ENCODE measurements around the gene MRPS18B.

MRPS18B gene

DNA sequence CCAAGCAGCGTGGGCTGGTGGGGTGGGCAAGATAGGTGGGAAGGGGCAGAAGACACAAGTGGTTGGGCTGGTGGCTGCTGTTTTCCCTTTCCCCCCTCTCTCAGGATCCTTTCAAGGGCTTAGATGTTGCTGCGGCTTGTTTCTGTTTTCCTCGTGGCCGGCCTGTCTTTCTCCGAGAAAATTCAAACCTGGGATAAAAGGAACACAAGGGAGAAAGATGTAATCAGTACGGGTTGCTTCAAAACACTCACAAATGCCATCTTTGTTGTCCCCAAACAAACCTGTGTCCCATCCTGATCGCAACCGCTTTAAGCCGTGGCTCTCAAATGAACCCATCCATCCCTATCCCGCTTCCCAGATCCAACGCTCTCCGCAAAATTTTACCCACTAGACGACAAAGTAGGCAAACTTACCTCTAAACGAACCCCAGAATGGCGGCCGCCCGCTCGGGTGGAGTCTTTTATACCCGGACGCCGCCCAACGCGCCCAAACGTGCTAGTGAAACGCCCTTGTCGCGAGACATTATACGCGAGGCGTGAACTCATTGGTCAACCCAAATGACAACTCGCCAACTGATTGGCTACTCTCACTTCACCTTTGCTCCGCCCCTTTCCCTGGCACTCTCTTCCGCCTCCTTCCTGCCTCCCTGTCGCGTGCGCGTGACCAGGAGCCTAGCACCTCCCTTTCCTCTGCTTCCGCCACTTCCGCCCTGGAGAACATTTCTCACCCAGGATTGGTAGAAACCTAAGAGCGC, 652 bp upstream of the MRPS18B start, which contains the start of gene PPP1R10:
TSS of gene PPP1R10 (minus strand) at position 433 of the 754 bp plus-strand sequence. CDS start 7,299 bp downstream, outside the sequence.
- Histone ChIP-seq H4K20me1 (ENCODE audit: insufficient read depth, low read length) (peaks cover 8% of the 10 kb centered on the region), H3K27ac (ENCODE audit: low read length) (peak within 1 kb of the TSS; percentile 95), H3K4me3 (ENCODE audit: low read depth in 1 of 2, low read length in 2 of 2) (peak within 1 kb of the TSS; percentile 72 to 81), H3K9me3 (ENCODE audit: insufficient read depth, low read length, severe bottlenecking) (no peaks in the 10 kb centered on the region), H3K27me3 (ENCODE audit: insufficient read depth, low read length, poor library complexity) (no peaks in the 10 kb centered on the region), H3K4me1 (ENCODE audit: insufficient read depth, low read length) (peaks cover 34% of the 10 kb centered on the region), H3K79me2 (ENCODE audit: insufficient read depth, low read length) (peaks cover 76% of the 10 kb centered on the region), H2AFZ (ENCODE audit: low read depth, low read length) (peak within 1 kb of the TSS; percentile 80), H3K36me3 (ENCODE audit: insufficient read depth, low read length) (peaks cover 41% of the 10 kb centered on the region), H3K4me2 (ENCODE audit: insufficient read depth, low read length) (peak within 1 kb of the TSS; percentile 96), H3K9ac (ENCODE audit: low read depth, low read length) (peak within 1 kb of the TSS; percentile 96)
- TF ChIP-seq, protein P1, sequence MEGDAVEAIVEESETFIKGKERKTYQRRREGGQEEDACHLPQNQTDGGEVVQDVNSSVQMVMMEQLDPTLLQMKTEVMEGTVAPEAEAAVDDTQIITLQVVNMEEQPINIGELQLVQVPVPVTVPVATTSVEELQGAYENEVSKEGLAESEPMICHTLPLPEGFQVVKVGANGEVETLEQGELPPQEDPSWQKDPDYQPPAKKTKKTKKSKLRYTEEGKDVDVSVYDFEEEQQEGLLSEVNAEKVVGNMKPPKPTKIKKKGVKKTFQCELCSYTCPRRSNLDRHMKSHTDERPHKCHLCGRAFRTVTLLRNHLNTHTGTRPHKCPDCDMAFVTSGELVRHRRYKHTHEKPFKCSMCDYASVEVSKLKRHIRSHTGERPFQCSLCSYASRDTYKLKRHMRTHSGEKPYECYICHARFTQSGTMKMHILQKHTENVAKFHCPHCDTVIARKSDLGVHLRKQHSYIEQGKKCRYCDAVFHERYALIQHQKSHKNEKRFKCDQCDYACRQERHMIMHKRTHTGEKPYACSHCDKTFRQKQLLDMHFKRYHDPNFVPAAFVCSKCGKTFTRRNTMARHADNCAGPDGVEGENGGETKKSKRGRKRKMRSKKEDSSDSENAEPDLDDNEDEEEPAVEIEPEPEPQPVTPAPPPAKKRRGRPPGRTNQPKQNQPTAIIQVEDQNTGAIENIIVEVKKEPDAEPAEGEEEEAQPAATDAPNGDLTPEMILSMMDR (IDR thresholded peaks at IDR 0.05; ENCODE audit: borderline replicate concordance, extremely low read depth, low read length, poor library complexity, severe bottlenecking), result no peak
- ATAC-seq (ENCODE audit: insufficient read depth, low read depth), result peak; percentile 74
- peak; percentile 100 for DNase-seq

DNA sequence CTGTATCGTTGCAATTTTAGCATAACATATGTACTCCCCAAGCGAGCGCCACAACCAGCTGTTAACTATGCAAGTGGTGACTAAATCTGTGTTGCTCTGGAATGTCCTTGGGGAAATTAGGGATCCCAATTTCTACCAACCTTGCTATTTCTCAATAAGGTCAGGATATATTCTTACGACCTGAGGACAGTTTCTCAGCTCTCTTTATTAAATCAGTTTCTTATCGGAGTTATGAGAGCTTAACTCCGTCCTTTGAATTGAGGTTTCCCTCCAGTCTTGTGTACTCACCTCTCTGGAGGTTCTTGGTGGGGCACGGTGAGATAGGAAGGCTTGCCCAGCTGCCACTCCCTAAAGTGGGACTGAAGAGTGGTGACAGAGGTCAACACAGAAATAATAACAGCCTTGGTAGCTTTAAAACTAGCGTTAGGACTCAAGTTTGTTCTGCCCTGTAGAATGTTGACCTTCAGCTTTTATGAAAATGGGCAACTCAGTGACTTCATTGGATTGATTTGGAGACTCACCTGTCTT, 694 bp downstream of the MRPS18B start:
- peaks cover 66% of the 10 kb centered on the region for H3K79me2 ChIP-seq (ENCODE audit: insufficient read depth, low read length)
- peaks cover 54% of the 10 kb centered on the region for H3K36me3 ChIP-seq (ENCODE audit: insufficient read depth, low read length)
- peak overlapping the region; percentile 80; the same call in 1 of the 2 replicates for H2AFZ ChIP-seq (ENCODE audit: low read depth, low read length)
- peak overlapping the region; percentile 96 for H3K4me2 ChIP-seq (ENCODE audit: insufficient read depth, low read length)
- DNase-seq (no peak), ATAC-seq (ENCODE audit: insufficient read depth, low read depth) (no peak)
- H3K9me3 ChIP-seq (ENCODE audit: insufficient read depth, low read length, severe bottlenecking), result no peaks in the 10 kb centered on the region
- peak overlapping the region; percentile 90 for H3K27ac ChIP-seq (ENCODE audit: low read length)
- H3K9ac ChIP-seq (ENCODE audit: low read depth, low read length), result peak overlapping the region; percentile 79
- peaks cover 32% of the 10 kb centered on the region for H3K4me1 ChIP-seq (ENCODE audit: insufficient read depth, low read length)
- peaks cover 7% of the 10 kb centered on the region for H4K20me1 ChIP-seq (ENCODE audit: insufficient read depth, low read length)
- no peak for TF ChIP-seq EZH2 (IDR thresholded peaks at IDR 0.05; ENCODE audit: borderline replicate concordance, low read depth, low read length, severe bottlenecking)
- TF ChIP-seq, protein P1 (IDR thresholded peaks at IDR 0.05; ENCODE audit: borderline replicate concordance, extremely low read depth, low read length, poor library complexity, severe bottlenecking), result no peak
- H3K27me3 ChIP-seq (ENCODE audit: insufficient read depth, low read length, poor library complexity), result no peaks in the 10 kb centered on the region
- H3K4me3 ChIP-seq (ENCODE audit: low read depth in 1 of 2, low read length in 2 of 2), result peak overlapping the region; percentile 64 to 81

- no peak for TF ChIP-seq EZH2 (IDR thresholded peaks at IDR 0.05; ENCODE audit: borderline replicate concordance, low read depth, low read length, severe bottlenecking)
- TF ChIP-seq, protein P1 (IDR thresholded peaks at IDR 0.05; ENCODE audit: borderline replicate concordance, extremely low read depth, low read length, poor library complexity, severe bottlenecking), result no peak
- no peak overlapping the region for H3K4me3 ChIP-seq (ENCODE audit: low read depth in 1 of 2, low read length in 2 of 2)
- H3K9me3 ChIP-seq (ENCODE audit: insufficient read depth, low read length, severe bottlenecking), result no peaks in the 10 kb centered on the region
- no peak overlapping the region for H2AFZ ChIP-seq (ENCODE audit: low read depth, low read length)
- ATAC-seq (ENCODE audit: insufficient read depth, low read depth) (no peak), DNase-seq (no peak)
- peaks cover under 1% of the 10 kb centered on the region for H4K20me1 ChIP-seq (ENCODE audit: insufficient read depth, low read length)
- H3K4me2 ChIP-seq (ENCODE audit: insufficient read depth, low read length), result peak overlapping the region; percentile 96; the same call in 1 of the 2 replicates
- peaks cover 19% of the 10 kb centered on the region for H3K4me1 ChIP-seq (ENCODE audit: insufficient read depth, low read length)
- H3K36me3 ChIP-seq (ENCODE audit: insufficient read depth, low read length), result peaks cover 54% of the 10 kb centered on the region
- peaks cover 54% of the 10 kb centered on the region for H3K79me2 ChIP-seq (ENCODE audit: insufficient read depth, low read length)
- peak overlapping the region; percentile 1; the same call in 1 of the 2 replicates for H3K27ac ChIP-seq (ENCODE audit: low read length)
- peak overlapping the region; percentile 79; the same call in 1 of the 2 replicates for H3K9ac ChIP-seq (ENCODE audit: low read depth, low read length)
- no peaks in the 10 kb centered on the region for H3K27me3 ChIP-seq (ENCODE audit: insufficient read depth, low read length, poor library complexity)
Observed at GRCh38 chr6:30619561-30619960, 1.9 kb downstream of the MRPS18B start.

Data from DND-41 (cell line).